Esophagus muscularis mucosa (tissue), 4 donors: Measurements from ENCODE around the gene CHAD. TPM values are rescaled to one million over a fixed set of nuclear protein-coding genes. Genes with fewer than 3 reads are reported as not detected.

ENCODE experiments used
- DNase-seq: peaks from one replicate; pipeline ENCODE4 v3.0.0-alpha.2; 2017; ENCODE audit errors: extremely low spot score
- H3K27ac ChIP-seq, 4 donors: fragments of 200-600 bp; sonication (generic); replicated peaks in 1 of 4; 1 replicate in 3 of 4; 2 replicates in 1 of 4; pipeline ENCODE4 v1.5.1; 2016 to 2019; ENCODE audit warnings: mild to moderate bottlenecking in 1 of 4
- H3K27me3 ChIP-seq, 4 donors: fragments of 200-600 bp; sonication (generic); one replicate each; pipeline versions ENCODE4 v1.5.1 to v1.6.0; 2016 to 2019
- H3K36me3 ChIP-seq, 4 donors: fragments of 200-600 bp; sonication (generic); one replicate each; pipeline ENCODE4 v1.5.1; 2016 to 2019
- H3K4me1 ChIP-seq, 4 donors: fragments of 200-600 bp; sonication (generic); one replicate each; pipeline ENCODE4 v1.5.1; 2016 to 2019
- H3K4me3 ChIP-seq, 4 donors: fragments of 200-600 bp; sonication (generic); 1 replicate in 2 of 4; 2 replicates in 2 of 4; pipeline ENCODE4 v1.5.1; 2016 to 2019; ENCODE audit warnings: mild to moderate bottlenecking in 4 of 4, moderate library complexity in 1 of 4
- H3K9me3 ChIP-seq, 4 donors: fragments of 200-600 bp; sonication (generic); 1 replicate in 3 of 4; 2 replicates in 1 of 4; pipeline ENCODE4 v1.5.1; 2016 to 2019
- EP300 ChIP-seq: sonication (generic); formaldehyde crosslinking; IDR thresholded peaks from one replicate; pipeline ENCODE4 v1.6.1; 2017; ENCODE audit warnings: antibody characterized with exemption
- POLR2A ChIP-seq: fragments of 450-650 bp; IDR thresholded peaks from one replicate; pipeline ENCODE4 v1.6.1; 2017; ENCODE audit warnings: antibody characterized with exemption, moderate library complexity, mild to moderate bottlenecking, low read depth
- POLR2AphosphoS5 ChIP-seq, 2 donors: sonication (generic); formaldehyde crosslinking; IDR thresholded peaks; one replicate each; pipeline ENCODE4 v1.6.1; 2017; ENCODE audit warnings: antibody characterized with exemption in 2 of 2
- WGBS: methylation state at CpG from one replicate; pipeline ENCODE4 v1.1.5; 2018; 5-methylcytosine and 5-hydroxymethylcytosine counted together
- intact Hi-C: fragments of 100-400 bp; cut with DNase I; formaldehyde crosslinking; loops from one replicate; pipeline ENCODE4 v1.15.1; 2023
- total RNA-seq, 4 donors: library from RNA; depleted of rRNA; stranded (reverse); fragments of >200 nt; gene quantifications; one replicate each; pipeline versions ENCODE4 v1.1.0 to v1.2.1, GENCODE V29; 2016
- TF ChIP-seq, protein P1 (sequence below), 3 experiments: fragments of 200-600 bp in 2 of 3; fragments of 450-650 bp in 1 of 3; sonication (generic) in 2 of 3; IDR thresholded peaks; one replicate each; pipeline ENCODE4 v1.5.1; 2017 to 2019; ENCODE audit warnings: antibody characterized with exemption in 3 of 3, mild to moderate bottlenecking in 2 of 3, moderate library complexity in 1 of 3

The CHAD gene
- total RNA-seq, 4 donors from 2014 or later = not detected

GRCh38 chr17:50440838-50441829 lies 27.5 kb downstream of the CHAD start:
- H3K4me3 ChIP-seq = no peak overlapping the region
- no peaks in the 10 kb centered on the region for H3K36me3 ChIP-seq
- TF ChIP-seq POLR2AphosphoS5 (IDR thresholded peaks at IDR 0.05) = no peak
- no peak for TF ChIP-seq POLR2A
- H3K27me3 ChIP-seq = no peaks in the 10 kb centered on the region
- peaks cover 7 to 14% (median 10%) of the 10 kb centered on the region in 4 donors for H3K4me1 ChIP-seq
- H3K9me3 ChIP-seq = no peaks in the 10 kb centered on the region
- 85% methylated on average over 10 of the region's 10 CpGs for WGBS
- intact Hi-C loops = no loop called here
- DNase-seq = no peak
- no peak overlapping the region for H3K27ac ChIP-seq

GRCh38 chr17:50440172-50440837 lies 28.4 kb downstream of the CHAD start:
- Histone ChIP-seq H3K27ac (no peak overlapping the region), H3K36me3 (no peaks in the 10 kb centered on the region), H3K27me3 (no peaks in the 10 kb centered on the region), H3K4me3 (no peak overlapping the region), H3K9me3 (no peaks in the 10 kb centered on the region), H3K4me1 (peaks cover 7 to 14% (median 10%) of the 10 kb centered on the region in 4 donors)
- 94% methylated on average over 3 of the region's 4 CpGs for WGBS
- TF ChIP-seq POLR2AphosphoS5 (IDR thresholded peaks at IDR 0.05) (no peak), POLR2A (no peak), EP300 (no peak)
- TF ChIP-seq, protein P1, sequence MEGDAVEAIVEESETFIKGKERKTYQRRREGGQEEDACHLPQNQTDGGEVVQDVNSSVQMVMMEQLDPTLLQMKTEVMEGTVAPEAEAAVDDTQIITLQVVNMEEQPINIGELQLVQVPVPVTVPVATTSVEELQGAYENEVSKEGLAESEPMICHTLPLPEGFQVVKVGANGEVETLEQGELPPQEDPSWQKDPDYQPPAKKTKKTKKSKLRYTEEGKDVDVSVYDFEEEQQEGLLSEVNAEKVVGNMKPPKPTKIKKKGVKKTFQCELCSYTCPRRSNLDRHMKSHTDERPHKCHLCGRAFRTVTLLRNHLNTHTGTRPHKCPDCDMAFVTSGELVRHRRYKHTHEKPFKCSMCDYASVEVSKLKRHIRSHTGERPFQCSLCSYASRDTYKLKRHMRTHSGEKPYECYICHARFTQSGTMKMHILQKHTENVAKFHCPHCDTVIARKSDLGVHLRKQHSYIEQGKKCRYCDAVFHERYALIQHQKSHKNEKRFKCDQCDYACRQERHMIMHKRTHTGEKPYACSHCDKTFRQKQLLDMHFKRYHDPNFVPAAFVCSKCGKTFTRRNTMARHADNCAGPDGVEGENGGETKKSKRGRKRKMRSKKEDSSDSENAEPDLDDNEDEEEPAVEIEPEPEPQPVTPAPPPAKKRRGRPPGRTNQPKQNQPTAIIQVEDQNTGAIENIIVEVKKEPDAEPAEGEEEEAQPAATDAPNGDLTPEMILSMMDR (IDR thresholded peaks at IDR 0.05) = no peak
- intact Hi-C loops = no loop called here
- no peak for DNase-seq

DNA sequence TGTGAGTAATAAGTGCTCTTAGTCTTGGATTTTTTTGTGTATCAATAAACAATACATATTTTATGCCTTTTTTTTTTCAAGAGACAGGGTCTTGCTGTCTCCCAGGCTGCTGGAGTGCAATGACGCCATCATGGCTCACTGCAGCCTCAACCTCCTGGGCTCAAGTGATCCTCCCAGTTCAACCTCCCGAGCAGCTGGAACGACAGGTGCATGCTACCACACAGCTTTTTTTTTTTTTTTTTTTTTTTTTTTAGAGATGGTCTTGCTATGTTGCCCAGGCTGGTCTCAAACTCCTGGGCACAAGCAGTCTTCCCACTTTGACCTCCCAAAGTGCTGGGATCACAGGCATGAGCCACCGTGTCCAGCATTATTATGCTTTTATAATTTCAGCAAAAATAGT lies 29.7 kb downstream of the CHAD start:
- peaks cover 0 to 4% (median 0%) of the 10 kb centered on the region in 4 donors for H3K36me3 ChIP-seq
- H3K4me3 ChIP-seq = no peak overlapping the region
- peaks cover 7 to 14% (median 10%) of the 10 kb centered on the region in 4 donors for H3K4me1 ChIP-seq
- no peak overlapping the region for H3K27ac ChIP-seq
- intact Hi-C loops = no loop called here
- no peaks in the 10 kb centered on the region for H3K9me3 ChIP-seq
- 88% methylated on average over 4 of the region's 4 CpGs for WGBS
- no peak for DNase-seq
- H3K27me3 ChIP-seq = no peaks in the 10 kb centered on the region
- no peak for TF ChIP-seq POLR2AphosphoS5 (IDR thresholded peaks at IDR 0.05)
- TF ChIP-seq, protein P1 (IDR thresholded peaks at IDR 0.05) = no peak
- no peak for TF ChIP-seq EP300
- TF ChIP-seq POLR2A = no peak

DNA sequence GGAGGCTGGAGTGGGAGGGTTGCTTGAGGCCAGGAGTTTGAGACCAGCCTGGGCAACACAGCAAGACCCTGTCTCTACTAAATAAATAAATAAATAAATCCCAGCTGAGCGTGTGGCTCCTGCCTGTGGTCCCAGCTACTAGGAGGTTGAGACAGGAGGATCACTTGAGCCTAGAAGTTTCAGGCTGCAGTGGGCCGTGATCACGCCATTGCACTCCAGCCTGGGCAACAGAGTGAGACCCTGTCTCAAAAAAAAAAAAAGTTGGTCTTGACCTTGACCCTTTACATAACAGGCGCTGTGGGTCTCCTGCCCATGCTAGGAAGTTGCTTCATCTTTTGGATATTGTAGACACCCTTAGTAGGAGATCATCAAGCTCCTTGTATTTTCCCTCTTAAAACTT lies 31.3 kb downstream of the CHAD start:
- Histone ChIP-seq H3K4me1 (no peaks in the 10 kb centered on the region), H3K36me3 (peaks cover 0 to 7% (median 2%) of the 10 kb centered on the region in 4 donors), H3K9me3 (no peaks in the 10 kb centered on the region), H3K27ac (no peak overlapping the region), H3K4me3 (no peak overlapping the region), H3K27me3 (no peaks in the 10 kb centered on the region)
- TF ChIP-seq, protein P1 (IDR thresholded peaks at IDR 0.05) = no peak
- TF ChIP-seq POLR2A (no peak), POLR2AphosphoS5 (IDR thresholded peaks at IDR 0.05) (no peak), EP300 (no peak)
- WGBS = 98% methylated on average over 4 of the region's 4 CpGs
- intact Hi-C loops = no loop called here
- DNase-seq = no peak

DNA sequence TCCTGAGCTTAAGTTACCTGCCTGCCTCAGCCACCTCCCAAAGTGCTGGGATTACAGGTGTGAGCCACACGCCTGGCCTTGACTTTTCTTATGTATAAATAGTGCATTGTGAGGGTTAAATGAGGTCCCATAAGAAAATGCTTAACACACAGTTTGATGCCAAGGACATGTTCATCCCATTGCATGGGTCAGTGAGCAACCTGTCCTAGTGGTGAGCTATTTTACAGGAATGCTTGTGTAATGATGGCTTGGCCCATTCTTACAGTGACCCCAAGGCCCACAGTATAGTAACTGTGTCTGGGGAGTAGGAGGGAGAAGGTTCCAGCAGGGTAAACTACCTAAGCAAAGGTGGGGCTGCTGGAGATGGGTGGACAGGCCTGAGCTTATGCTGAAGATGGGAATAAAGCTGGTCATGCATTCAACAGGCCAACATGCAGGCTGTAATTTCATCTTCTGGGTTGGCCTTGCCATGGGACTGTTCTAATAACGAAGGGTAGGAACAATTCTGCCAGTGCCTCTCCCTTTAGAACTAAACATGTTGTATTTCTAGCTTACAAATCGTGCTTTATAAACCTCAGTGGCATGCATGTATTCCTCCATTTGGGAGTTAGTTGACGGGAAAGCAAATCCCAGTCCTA lies 36.4 kb downstream of the CHAD start:
- 89% methylated on average over 4 of the region's 4 CpGs for WGBS
- Histone ChIP-seq H3K36me3 (peaks cover 0 to 8% (median 4%) of the 10 kb centered on the region in 4 donors), H3K27ac (no peak overlapping the region), H3K9me3 (no peaks in the 10 kb centered on the region), H3K4me3 (no peak overlapping the region), H3K27me3 (no peaks in the 10 kb centered on the region), H3K4me1 (peaks cover 3 to 13% (median 7%) of the 10 kb centered on the region in 4 donors)
- no peak for DNase-seq
- no peak for TF ChIP-seq POLR2A
- no peak for TF ChIP-seq POLR2AphosphoS5 (IDR thresholded peaks at IDR 0.05)
- TF ChIP-seq EP300 = no peak
- TF ChIP-seq, protein P1 (IDR thresholded peaks at IDR 0.05) = no peak
- intact Hi-C loops = no loop called here
